Caco-2 (cell line): Measurements from ENCODE around the gene ZFC3H1. TPM values are rescaled to one million over a fixed set of nuclear protein-coding genes. Genes with fewer than 3 reads are reported as not detected.
A peak's percentile ranks its signal among the peaks of the same experiment; 100 is the strongest.

ENCODE experiments used
- BruUV-seq: library from RNA; stranded (reverse); fragments of 400-500 nt; replicated peaks from 2 replicates; lab custom pipeline; 2021; lab: Mats Ljungman, UMichigan
- CTCF ChIA-PET: fragments of 300-600 bp; sonication (Branson Sonifier 250); formaldehyde crosslinking; loops from one replicate; lab custom pipeline; 2022; ENCODE audit warnings: antibody characterized with exemption; lab: Charles Lee
- POLR2A ChIA-PET: fragments of 300-600 bp; sonication (Branson Sonifier 250); formaldehyde crosslinking; loops from one replicate; lab custom pipeline; 2022; ENCODE audit warnings: antibody characterized with exemption; lab: Charles Lee
- DNase-seq, 2 experiments: peaks; one replicate each; pipeline versions ENCODE4 v3.0.0 to v3.0.0-alpha.2; 2020 to 2022
- H3K27me3 ChIP-seq: replicated peaks from 2 replicates; pipeline ENCODE4 v1.6.0; 2011; ENCODE audit warnings: low read length; ENCODE audit not compliant: control insufficient read depth, insufficient read depth
- H3K36me3 ChIP-seq: 2 replicates; pipeline ENCODE4 v1.5.1; 2011; ENCODE audit warnings: low read length; ENCODE audit not compliant: control insufficient read depth, insufficient read depth
- H3K4me1 ChIP-seq: fragments of 250-450 bp; sonication (Bioruptor Pico); 2 replicates; pipeline ENCODE4 v1.5.1; 2020; ENCODE audit warnings: mild to moderate bottlenecking
- H3K4me3 ChIP-seq: 2 replicates; pipeline ENCODE4 v1.5.1; 2011; ENCODE audit warnings: low read depth, mild to moderate bottlenecking, control low read depth, low read length
- H3K9me3 ChIP-seq: fragments of 250-450 bp; sonication (Bioruptor Pico); 2 replicates; pipeline ENCODE4 v1.5.1; 2020; ENCODE audit warnings: mild to moderate bottlenecking, moderate library complexity
- H3K27ac Mint-ChIP-seq: one replicate; pipeline ENCODE4 v1.8.0; 2022; ENCODE audit warnings: mixed read lengths; ENCODE audit not compliant: unreplicated experiment
- H3K27me3 Mint-ChIP-seq: one replicate; pipeline ENCODE4 v1.8.0; 2022; ENCODE audit warnings: mixed read lengths; ENCODE audit not compliant: insufficient read depth, unreplicated experiment
- H3K36me3 Mint-ChIP-seq: one replicate; pipeline ENCODE4 v1.8.0; 2022; ENCODE audit warnings: mild to moderate bottlenecking, mixed read lengths; ENCODE audit not compliant: insufficient read depth, unreplicated experiment
- H3K4me1 Mint-ChIP-seq: one replicate; pipeline ENCODE4 v1.8.0; 2022; ENCODE audit warnings: low read depth, mixed read lengths; ENCODE audit not compliant: unreplicated experiment
- H3K4me3 Mint-ChIP-seq: one replicate; pipeline ENCODE4 v1.8.0; 2022; ENCODE audit warnings: mild to moderate bottlenecking, moderate library complexity, mixed read lengths; ENCODE audit not compliant: unreplicated experiment
- H3K9me3 Mint-ChIP-seq: one replicate; pipeline ENCODE4 v1.8.0; 2022; ENCODE audit warnings: mixed read lengths; ENCODE audit not compliant: unreplicated experiment
- intact Hi-C: fragments of 100-400 bp; cut with micrococcal nuclease; formaldehyde crosslinking; loops from one replicate; pipeline ENCODE4 v1.10.0; 2022; ENCODE audit not compliant: unreplicated experiment
- total RNA-seq: library from RNA; stranded (reverse); gene quantifications from 2 replicates; pipeline ENCODE4 v1.2.3, GENCODE V29; 2022
- TF ChIP-seq, protein P1 (sequence below), 2 experiments: fragments of 200-600 bp in 1 of 2; IDR thresholded peaks; 1 replicate in 1 of 2; 2 replicates in 1 of 2; pipeline versions ENCODE4 v1.5.1 to v1.8.0; 2011 to 2022; ENCODE audit warnings: antibody characterized with exemption in 1 of 2, control low read depth in 1 of 2, inconsistent platforms in 1 of 2, low read depth in 1 of 2, low read length in 1 of 2, mild to moderate bottlenecking in 1 of 2, moderate library complexity in 1 of 2; ENCODE audit not compliant: insufficient read depth in 1 of 2, severe bottlenecking in 1 of 2, unreplicated experiment in 1 of 2

ZFC3H1 gene
- total RNA-seq, 1 experiment from 2014 or later = 48.7 TPM

DNA sequence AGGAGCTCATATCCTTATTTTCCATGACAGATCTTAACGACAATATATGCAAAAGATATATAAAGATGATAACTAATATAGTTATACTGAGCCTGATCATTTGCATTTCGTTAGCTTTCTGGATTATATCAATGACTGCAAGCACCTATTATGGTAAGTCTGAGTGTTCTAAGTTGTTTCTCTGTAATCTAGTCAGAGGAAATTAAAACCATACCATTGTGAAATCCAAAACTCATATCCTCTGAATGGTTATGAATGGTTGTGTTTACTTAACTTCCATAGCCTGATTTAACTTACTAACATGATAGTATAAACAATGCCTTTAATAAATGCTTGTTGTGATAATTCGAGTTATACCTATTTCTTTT, 23.0 kb upstream of the ZFC3H1 start:
- ChIA-PET POLR2A (interaction anchor here (0.8 to 3.1 kb wide), 5 partner anchors 23 to 68 kb away, joined by 3 to 49 read pairs (median 9); partner anchors contain the start of genes RAB21, THAP2 and ZFC3H1), CTCF (interaction anchor here (1.0 to 4.3 kb wide), 4 partner anchors 17 to 60 kb away, joined by 4 to 49 read pairs (median 12); partner anchors contain the start of genes THAP2 and ZFC3H1)
- intact Hi-C loops = loop anchor here (1.0 to 2.0 kb wide), 4 partner anchors 22 to 61 kb away; partner anchors contain the start of gene THAP2
- Histone ChIP-seq H3K4me1 (no peaks in the 10 kb centered on the region), H3K9me3 (no peaks in the 10 kb centered on the region), H3K4me3 (peak overlapping the region; percentile 46), H3K36me3 (no peaks in the 10 kb centered on the region), H3K27me3 (no peaks in the 10 kb centered on the region)
- Mint-ChIP-seq H3K4me1 (no peaks in the 10 kb centered on the region), H3K27me3 (no peaks in the 10 kb centered on the region), H3K36me3 (no peaks in the 10 kb centered on the region), H3K9me3 (no peaks in the 10 kb centered on the region), H3K4me3 (peak overlapping the region; percentile 97), H3K27ac (peak overlapping the region; percentile 93)
- DNase-seq = no peak
- TSS peak; percentile 66 for BruUV-seq
- TF ChIP-seq, protein P1, sequence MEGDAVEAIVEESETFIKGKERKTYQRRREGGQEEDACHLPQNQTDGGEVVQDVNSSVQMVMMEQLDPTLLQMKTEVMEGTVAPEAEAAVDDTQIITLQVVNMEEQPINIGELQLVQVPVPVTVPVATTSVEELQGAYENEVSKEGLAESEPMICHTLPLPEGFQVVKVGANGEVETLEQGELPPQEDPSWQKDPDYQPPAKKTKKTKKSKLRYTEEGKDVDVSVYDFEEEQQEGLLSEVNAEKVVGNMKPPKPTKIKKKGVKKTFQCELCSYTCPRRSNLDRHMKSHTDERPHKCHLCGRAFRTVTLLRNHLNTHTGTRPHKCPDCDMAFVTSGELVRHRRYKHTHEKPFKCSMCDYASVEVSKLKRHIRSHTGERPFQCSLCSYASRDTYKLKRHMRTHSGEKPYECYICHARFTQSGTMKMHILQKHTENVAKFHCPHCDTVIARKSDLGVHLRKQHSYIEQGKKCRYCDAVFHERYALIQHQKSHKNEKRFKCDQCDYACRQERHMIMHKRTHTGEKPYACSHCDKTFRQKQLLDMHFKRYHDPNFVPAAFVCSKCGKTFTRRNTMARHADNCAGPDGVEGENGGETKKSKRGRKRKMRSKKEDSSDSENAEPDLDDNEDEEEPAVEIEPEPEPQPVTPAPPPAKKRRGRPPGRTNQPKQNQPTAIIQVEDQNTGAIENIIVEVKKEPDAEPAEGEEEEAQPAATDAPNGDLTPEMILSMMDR (IDR thresholded peaks at IDR 0.05; ENCODE audit: insufficient read depth in 1 of 2, low read depth in 1 of 2, low read length in 1 of 2, severe bottlenecking in 1 of 2, unreplicated experiment in 1 of 2) = no peak

DNA sequence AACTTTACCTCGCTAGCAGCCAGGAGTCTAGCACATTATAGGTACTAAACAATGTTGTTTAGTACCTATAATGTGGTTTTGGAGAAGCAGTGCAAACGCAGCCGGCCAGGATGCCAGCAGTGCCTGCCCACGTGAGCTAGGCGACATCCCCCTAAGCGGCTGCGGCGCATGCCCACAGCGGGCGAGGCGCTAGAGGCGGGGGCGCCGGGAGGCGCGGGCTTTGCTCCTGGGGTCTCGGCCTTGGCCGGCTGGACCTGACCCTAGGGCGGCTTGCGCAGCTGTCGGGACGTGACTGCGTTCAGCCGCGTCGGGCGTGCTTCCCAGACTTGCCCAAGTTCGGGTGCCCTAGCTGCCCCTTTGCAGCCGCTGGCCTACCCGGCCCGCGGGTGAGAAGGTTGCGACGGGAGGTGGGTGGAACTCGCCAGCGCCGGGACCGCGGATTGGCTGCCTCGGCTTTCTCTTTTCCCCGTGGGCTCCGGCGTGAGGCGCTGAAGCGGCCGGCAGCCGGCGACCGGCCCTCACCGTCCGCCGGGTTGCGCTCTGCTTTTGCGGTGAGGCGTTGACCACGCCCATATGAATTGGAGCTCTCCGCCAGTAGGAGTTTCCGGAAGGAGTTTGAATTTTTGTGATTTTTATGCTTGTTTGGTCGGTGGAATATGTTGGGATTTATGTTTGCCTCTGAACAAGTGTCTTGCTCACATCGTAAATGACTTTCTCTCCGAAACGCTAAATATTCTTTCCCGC, 22.4 kb upstream of the ZFC3H1 start, which contains the start of gene TMEM19:
TMEM19 (plus strand) TSS at position 169 of the 744 bp plus-strand sequence. CDS start 599 bp downstream, outside the sequence.
- BruUV-seq = no TSS peak
- Mint-ChIP-seq H3K27ac (peak within 1 kb of the TSS; percentile 93), H3K4me1 (no peaks in the 10 kb centered on the region), H3K36me3 (no peaks in the 10 kb centered on the region), H3K27me3 (no peaks in the 10 kb centered on the region), H3K9me3 (no peaks in the 10 kb centered on the region), H3K4me3 (peak within 1 kb of the TSS; percentile 97)
- ChIA-PET POLR2A (interaction anchor here (0.8 to 3.1 kb wide), 5 partner anchors 22 to 68 kb away, joined by 3 to 49 read pairs (median 9); partner anchors contain the start of genes RAB21, THAP2 and ZFC3H1), CTCF (interaction anchor here (1.0 to 4.3 kb wide), 4 partner anchors 18 to 61 kb away, joined by 4 to 49 read pairs (median 12); partner anchors contain the start of genes THAP2 and ZFC3H1)
- Histone ChIP-seq H3K4me1 (no peaks in the 10 kb centered on the region), H3K4me3 (peak within 1 kb of the TSS; percentile 46), H3K36me3 (no peaks in the 10 kb centered on the region), H3K9me3 (no peaks in the 10 kb centered on the region), H3K27me3 (no peaks in the 10 kb centered on the region)
- TF ChIP-seq, protein P1 (IDR thresholded peaks at IDR 0.05; ENCODE audit: insufficient read depth in 1 of 2, low read depth in 1 of 2, low read length in 1 of 2, severe bottlenecking in 1 of 2, unreplicated experiment in 1 of 2) = peak in 1 of 2 experiments; percentile 39
- DNase-seq = peak; percentile 89 to 91
- intact Hi-C loops = loop anchor here (1.0 to 2.0 kb wide), 4 partner anchors 22 to 61 kb away; partner anchors contain the start of gene THAP2

DNA sequence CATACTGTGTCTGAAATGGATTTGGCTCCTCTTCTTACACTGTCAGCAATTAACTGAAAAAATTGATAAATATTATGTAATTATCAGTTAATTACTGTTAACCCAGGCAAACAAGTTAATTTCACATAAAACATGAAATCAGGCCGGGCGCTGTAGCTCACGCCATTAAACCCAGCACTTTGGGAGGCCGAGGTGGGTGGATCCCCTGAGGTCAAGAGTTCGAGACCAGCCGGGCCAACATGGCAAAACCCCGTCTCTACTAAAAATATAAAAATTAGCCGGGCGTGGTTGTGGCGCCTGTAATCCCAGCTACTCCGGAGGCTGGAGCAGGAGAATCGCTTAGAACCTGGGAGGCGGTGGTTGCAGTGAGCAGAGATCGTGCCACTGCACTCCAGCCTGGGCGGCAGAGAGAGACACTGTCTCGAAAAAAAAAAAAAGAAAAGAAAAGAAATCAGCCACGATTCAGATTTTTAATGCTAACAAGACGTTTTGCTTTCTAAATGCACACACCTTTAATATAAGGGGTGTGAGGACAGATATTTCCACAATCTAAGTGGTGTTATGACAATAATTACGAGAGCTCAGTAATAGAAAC, 21.8 kb upstream of the ZFC3H1 start:
- intact Hi-C loops = no loop called here
- Histone ChIP-seq H3K4me1 (no peaks in the 10 kb centered on the region), H3K9me3 (no peaks in the 10 kb centered on the region), H3K4me3 (peak overlapping the region; percentile 46), H3K36me3 (no peaks in the 10 kb centered on the region), H3K27me3 (no peaks in the 10 kb centered on the region)
- Mint-ChIP-seq H3K27me3 (no peaks in the 10 kb centered on the region), H3K36me3 (no peaks in the 10 kb centered on the region), H3K4me1 (no peaks in the 10 kb centered on the region), H3K9me3 (no peaks in the 10 kb centered on the region), H3K27ac (peak overlapping the region; percentile 93), H3K4me3 (peak overlapping the region; percentile 97)
- ChIA-PET POLR2A (interaction anchor here (1.2 to 3.1 kb wide), 3 partner anchors 22 to 69 kb away, joined by 9 to 49 read pairs (median 16); partner anchors contain the start of genes RAB21, THAP2 and ZFC3H1), CTCF (interaction anchor here (1.8 to 4.3 kb wide), 2 partner anchors 22 to 61 kb away, joined by 16 to 49 read pairs; partner anchors contain the start of genes THAP2 and ZFC3H1)
- TF ChIP-seq, protein P1 (IDR thresholded peaks at IDR 0.05; ENCODE audit: insufficient read depth in 1 of 2, low read depth in 1 of 2, low read length in 1 of 2, severe bottlenecking in 1 of 2, unreplicated experiment in 1 of 2) = no peak
- no TSS peak for BruUV-seq
- DNase-seq = peak in 1 of 2 experiments; percentile 15
